Glomerular visceral epithelial cell (primary cell): ENCODE results near the gene PTF1A.
A peak's percentile ranks its signal among the peaks of the same experiment; 100 is the strongest.

Source experiments
- DNase-seq: peaks from one replicate; pipeline ENCODE4 v3.0.0-alpha.2; 2016; ENCODE audit errors: extremely low spot score

PTF1A gene

DNA sequence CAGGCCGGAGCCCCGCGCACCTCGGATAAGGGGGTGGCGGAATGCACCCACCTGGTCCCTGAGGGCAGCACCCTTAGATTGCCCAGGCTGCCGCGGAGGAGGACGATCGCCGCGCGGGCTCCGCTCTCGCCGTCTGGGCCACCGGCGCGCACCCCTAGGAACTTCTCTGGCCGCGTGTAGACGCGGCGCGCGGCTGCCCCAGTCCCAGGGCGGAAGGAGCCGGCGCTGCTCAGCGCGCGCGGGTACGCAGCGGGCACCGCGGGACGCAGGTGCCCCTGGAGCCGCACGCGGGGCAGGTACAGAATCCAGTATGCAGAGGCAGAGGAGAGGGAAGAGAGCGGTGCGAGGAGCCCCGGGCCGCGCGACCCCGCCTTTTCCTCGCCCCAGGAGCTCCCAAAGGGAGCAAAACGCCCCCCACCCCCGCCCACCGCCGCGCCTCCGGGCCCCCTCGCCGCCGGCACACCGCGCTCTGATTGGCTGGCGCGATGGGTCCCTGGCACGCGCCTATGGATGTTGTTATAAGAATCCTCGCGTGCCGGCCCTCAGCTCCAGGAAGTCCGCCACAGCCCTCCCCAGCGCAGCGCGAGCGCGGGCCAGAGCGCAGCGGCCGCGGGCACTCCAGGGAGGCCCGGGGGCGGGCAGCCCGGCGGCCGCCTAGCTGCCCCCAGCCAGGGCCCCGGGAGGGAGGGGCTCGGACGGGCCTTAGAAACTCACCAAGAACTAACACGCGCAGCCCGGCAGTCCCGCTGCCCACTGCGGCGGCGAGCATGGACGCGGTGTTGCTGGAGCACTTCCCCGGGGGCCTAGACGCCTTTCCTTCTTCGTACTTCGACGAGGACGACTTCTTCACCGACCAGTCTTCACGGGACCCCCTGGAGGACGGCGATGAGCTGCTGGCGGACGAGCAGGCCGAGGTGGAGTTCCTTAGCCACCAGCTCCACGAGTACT, at the start of gene PTF1A:
TSS of gene PTF1A (plus strand) at position 549 of the 948 bp plus-strand sequence. CDS start at position 768, 219 bp downstream.
- DNase-seq = no peak

DNA sequence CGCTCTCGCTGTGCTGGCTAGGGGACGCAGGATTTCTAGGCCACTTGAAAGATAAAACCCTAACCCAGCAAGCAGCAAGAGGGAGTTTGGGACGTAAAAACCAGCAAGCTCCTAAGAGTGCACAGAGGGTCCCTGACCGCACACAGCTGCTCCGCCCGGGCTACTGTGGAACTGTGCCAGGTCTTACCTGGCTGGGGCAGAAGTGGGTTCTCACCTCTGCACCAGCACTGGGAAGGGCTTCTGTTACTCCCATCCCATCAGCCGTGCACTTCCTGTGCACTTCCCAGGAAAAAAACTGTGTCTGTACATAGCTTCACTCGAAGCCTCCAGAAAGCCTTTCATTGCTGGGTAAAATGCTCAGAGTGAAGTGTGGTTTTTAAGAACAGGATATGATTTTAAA, 45.9 kb upstream of the PTF1A start:
- no peak for DNase-seq

DNA sequence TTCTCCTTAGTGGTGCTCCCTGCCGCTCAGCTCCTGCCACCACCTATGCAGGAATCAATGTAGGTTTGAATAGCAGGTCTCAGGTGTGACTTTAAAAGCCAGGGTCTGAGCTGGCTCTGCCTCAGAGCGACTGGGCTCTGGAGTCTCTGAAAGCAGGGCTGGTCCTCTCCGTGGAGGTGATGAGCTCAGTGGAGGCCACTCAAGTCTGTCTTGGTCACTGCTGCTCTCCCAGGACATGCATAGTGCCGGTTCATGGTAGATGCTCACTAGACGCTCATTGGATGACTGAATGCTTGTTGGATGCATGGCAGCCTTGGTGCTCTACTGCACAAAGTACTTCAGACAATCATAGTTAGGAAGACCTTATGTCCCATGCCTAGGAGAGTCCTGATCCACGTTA, 45.1 kb upstream of the PTF1A start:
- no peak for DNase-seq

DNA sequence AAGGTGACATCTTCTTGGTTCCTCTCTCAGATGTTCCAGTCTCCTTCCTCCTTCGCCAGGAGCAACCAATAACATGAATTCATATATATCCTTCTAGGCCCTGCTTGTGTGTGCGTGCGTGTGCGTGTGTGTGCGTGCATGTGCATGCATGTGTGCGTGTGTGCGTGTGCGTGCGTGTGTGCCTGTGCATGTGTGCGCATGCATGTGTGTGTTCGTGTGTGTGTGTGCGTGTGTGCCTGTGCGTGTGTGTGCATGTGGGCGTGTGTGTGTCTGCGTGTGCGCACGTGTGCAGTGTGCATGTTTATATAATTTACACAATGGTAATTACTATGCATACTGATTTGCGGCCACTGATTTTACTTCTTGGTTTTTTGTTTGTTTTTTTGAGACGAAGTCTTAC, 43.9 kb upstream of the PTF1A start:
- no peak for DNase-seq

- no peak for DNase-seq
Observed at GRCh38 chr10:23150091-23150490, 42.0 kb upstream of the PTF1A start.

DNA sequence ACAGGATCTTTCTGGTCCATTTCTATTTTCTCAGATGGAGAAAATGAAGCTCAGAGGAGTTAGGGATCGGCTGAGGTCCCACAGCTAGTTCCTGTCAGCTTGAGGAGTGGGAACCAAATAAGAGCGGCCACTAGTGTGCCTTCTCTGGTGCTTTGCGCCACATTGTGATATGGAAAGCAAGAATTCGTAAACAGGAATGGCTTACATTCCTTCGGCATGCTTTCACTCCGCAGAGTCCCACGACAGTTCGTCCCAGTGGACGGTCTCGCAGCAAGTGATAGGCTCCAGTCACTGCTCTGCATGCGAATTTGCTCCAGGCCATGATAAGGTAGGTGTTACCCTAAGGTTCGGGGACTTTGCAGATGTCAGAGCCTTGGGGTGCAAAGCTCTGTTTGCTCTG, 41.5 kb upstream of the PTF1A start:
- no peak for DNase-seq

DNA sequence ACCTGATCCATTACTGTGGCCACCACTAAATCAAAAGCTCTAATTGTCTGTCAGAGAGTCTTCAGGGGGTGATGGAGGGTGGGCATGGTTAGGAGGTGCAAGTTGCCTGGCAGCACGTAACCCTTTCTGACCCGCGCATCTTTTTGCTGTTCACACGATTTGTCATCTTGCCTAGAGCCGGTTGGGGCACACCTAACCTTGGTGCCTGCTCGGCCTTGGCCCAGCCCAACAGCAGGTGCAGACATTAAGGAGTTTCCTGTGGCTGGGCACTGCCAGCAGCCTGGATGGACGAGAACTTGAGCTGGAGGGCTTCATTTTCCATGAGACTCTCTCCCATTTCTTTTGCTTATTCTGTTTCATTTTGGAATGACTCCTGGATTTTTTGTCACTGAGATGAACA, 41.0 kb upstream of the PTF1A start:
- DNase-seq = no peak

GRCh38 chr10:23155169-23155568, 36.9 kb upstream of the PTF1A start:
- DNase-seq = no peak

GRCh38 chr10:23156447-23157150, 35.5 kb upstream of the PTF1A start:
- no peak for DNase-seq

- no peak for DNase-seq
Observed at GRCh38 chr10:23157239-23157681, 34.9 kb upstream of the PTF1A start.

DNA sequence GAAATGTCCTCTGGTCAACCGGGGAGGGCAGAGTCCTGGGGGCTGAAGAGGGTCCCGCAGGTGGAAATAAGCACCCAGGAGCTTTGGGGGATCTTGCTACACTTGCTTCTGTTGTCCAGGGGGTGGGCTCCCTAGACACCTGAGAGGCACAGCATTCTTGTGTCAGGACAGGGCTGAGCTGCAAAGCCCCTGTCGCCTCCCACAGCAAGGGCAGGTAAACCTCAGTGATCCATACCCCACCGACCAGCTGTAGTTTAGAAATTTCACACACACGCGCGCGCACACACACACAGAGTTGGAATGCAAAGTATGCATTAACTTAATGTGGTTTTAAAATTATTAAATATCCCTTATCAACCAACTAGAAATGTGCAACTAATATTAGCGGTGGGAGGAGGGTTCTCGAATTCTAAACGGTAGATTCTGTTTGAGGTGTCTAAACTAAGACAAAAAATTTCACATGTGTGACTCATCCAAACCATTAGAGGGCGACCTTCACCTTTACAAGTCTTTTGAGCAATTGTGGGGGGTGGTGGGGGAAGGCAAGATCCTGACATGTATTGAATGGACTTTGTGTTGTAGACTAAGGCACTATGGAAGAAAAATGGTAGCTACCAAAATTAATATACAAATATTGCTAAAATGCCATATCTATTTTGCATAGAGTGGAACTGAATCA, 34.3 kb upstream of the PTF1A start:
- peak; percentile 31 for DNase-seq

- peak; percentile 56 for DNase-seq
Observed at GRCh38 chr10:23158370-23158769, 33.7 kb upstream of the PTF1A start.

DNA sequence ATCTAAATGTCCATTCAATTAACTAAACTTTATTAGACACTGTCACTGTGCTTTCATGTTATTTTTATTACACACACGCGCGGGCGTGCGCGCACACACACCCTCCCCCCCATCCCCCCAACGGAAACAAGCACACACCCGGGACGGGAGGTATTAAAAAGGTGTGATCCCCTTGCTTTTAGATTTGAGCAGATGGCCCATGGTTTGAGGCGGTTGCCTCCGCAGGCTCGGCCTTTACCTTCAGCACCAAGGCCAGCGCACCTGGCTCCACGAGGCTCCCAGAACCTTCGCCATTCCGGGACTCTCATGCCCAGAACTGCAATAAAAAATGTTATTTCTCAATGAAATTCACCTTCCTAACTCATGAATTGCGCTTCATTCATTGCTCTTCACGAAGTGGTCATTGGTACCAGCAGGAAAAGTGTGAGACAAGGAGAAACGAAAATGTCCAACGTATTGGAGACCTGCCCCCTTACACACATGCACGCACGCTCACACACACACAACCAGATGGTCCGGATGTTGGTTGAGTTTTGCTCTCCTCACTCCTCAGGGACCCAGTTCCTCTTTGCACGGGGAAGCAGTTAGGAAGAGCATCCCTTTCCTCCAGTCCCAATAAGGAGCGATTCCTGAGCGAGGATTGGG, 20.8 kb upstream of the PTF1A start:
- peak; percentile 17 for DNase-seq

GRCh38 chr10:23172429-23173213, 19.5 kb upstream of the PTF1A start:
- no peak for DNase-seq

- no peak for DNase-seq
Observed at GRCh38 chr10:23173214-23174073, 18.7 kb upstream of the PTF1A start.

DNA sequence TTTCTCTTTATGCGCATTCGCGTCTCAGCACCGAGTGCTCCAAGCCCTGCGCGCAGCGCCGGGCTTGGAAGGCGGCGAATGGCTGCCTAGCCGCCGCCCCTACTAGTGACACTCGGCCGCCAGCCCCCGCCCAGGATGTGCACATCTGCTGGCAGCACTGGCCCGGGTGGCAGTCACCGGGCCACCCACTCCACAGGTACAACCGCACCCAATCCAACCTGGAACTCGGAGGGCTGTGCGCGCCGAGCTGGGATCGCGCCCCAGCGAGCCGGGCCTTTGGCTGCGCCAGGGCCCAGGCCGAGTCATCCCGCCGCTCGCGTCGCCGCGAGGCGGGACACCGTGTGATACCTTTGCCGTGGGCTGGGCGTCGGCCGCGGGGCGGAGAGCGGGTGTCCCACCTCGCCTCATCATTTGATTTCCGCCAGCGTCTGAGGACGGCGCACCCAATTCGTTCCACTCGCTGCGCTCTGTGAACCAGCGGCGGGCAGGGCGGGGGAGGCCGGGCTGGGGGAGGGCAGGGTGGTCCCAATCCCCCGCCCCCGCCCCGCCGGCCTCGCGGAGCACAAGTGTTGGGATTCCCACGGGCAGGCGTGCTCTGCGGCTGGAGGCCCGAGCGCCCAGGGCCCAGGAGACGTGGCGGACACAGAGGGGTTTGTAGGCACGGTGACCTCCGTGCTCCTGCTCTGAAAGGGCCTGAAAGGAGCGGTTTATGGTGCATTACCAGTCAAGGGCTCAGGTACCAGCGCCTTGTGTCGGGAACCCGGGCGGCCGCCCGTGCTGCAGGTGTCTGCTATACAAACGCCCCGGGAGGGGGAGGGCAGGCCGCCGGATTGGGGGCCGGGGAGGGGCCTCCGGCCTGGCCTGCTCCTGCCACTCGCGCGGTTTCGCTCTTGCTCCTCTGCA, 17.8 kb upstream of the PTF1A start:
- DNase-seq = no peak

DNA sequence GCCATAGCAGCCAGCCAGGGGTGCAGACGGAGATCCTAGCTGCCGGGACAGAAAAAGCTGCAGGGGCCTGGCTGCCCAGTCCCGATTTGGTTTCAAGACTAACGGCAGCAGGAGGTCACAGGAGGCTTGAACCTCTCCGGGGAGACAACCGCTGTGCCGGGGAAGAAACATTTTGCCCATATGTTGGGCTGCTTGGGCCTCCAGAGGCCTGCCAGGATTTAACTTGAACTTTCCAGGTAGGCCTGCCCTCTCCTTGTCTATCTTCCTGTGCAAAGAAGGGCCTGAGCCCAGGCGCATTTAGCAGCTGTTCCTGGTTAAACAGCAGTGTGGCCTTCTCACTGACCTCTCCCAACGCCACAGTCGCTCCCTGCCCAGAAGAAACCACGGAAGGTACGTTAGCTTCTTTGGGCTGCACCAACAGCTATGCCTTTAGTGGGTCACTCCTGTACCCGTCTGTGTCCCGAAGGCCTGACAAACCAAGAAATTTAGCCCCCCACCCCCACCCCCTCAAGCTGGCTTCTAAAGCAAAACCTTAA, 17.1 kb upstream of the PTF1A start:
- no peak for DNase-seq

GRCh38 chr10:23186178-23186577, 5.9 kb upstream of the PTF1A start:
- no peak for DNase-seq

- DNase-seq = no peak
Observed at GRCh38 chr10:23186697-23187096, 5.4 kb upstream of the PTF1A start.
